ENCODE measurements around the gene ARL15.

DNA sequence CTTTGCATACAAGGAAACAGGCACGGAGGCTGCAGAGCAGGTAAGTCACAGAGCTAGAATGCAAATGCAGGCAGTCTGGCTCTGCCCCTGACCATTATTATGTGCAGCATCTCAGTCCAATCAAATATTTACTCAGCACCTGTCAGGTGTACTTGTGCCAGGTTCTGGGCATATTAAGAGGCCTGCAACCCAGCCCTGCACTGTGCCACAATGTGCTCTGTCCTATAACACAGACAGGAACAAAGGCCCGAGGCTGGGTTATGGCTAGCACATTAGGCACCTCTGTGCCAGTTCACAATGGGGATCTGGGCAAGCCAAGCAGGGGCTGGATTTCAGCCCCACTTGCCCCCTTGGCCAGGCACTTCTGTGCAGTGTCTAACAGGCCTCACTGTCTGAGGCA, 14.0 kb downstream of the ARL15 start:
- TF ChIP-seq, protein P1, sequence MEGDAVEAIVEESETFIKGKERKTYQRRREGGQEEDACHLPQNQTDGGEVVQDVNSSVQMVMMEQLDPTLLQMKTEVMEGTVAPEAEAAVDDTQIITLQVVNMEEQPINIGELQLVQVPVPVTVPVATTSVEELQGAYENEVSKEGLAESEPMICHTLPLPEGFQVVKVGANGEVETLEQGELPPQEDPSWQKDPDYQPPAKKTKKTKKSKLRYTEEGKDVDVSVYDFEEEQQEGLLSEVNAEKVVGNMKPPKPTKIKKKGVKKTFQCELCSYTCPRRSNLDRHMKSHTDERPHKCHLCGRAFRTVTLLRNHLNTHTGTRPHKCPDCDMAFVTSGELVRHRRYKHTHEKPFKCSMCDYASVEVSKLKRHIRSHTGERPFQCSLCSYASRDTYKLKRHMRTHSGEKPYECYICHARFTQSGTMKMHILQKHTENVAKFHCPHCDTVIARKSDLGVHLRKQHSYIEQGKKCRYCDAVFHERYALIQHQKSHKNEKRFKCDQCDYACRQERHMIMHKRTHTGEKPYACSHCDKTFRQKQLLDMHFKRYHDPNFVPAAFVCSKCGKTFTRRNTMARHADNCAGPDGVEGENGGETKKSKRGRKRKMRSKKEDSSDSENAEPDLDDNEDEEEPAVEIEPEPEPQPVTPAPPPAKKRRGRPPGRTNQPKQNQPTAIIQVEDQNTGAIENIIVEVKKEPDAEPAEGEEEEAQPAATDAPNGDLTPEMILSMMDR (IDR thresholded peaks at IDR 0.05) = no peak
- TF ChIP-seq POLR2A (IDR thresholded peaks at IDR 0.05) = no peak

Data from breast epithelium (tissue), 3 donors.